ENCODE data around the gene SNRPD2. TPM values are rescaled to one million over a fixed set of nuclear protein-coding genes. Genes with fewer than 3 reads are reported as not detected.

The SNRPD2 gene
- total RNA-seq, 1 donor from 2014 or later: 210 TPM

- no peak for DNase-seq (ENCODE audit: low spot score)
- intact Hi-C loops (cut with DNase I): no loop called here
Measured at GRCh38 chr19:45667620-45668341, 24.0 kb downstream of the SNRPD2 start, which contains the start of gene GIPR. GIPR (plus strand) TSS chr19:45668221; CDS start chr19:45669521, 1,300 bp downstream.

DNA sequence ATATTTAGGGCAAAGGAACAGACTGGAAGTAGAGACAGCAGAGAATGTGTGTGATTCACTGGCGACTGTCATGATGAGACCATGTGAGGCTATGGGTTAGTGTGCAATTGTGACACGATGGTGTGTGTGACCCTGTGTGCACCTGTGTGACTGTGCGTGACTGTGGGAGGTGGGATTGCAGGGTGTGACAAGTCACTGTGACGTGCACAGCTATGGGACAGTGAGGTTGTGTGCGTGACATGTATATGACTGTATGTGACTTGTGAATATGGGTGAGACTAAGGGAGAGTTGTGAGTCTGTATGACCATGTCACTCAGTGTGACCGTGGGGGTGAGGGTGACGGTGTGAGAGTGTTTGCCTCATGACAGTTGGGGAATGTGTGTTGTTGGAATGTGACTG lies 27.2 kb downstream of the SNRPD2 start:
- intact Hi-C loops (cut with DNase I): no loop called here
- no peak for DNase-seq (ENCODE audit: low spot score)

DNA sequence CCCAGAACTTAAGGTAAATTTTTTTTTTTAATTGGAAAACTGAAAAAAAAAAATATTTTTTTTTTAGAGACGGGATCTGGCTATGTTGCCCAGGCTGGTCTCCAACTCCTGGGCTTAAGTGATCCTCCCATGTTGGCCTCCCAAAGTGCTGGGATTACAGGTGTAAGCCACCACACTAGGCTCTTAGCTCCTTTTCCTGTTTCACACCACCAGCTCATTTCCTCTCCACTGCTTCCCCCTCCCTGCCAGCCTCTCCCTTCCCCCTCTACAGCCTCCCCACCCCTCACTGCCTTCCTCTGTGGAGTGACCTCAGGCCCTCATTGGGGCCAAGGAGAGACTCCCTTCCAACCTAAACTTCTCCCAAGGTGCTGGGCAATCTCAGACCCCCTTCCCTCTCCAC lies 28.0 kb downstream of the SNRPD2 start:
- no peak for DNase-seq (ENCODE audit: low spot score)
- intact Hi-C loops (cut with DNase I): no loop called here

DNA sequence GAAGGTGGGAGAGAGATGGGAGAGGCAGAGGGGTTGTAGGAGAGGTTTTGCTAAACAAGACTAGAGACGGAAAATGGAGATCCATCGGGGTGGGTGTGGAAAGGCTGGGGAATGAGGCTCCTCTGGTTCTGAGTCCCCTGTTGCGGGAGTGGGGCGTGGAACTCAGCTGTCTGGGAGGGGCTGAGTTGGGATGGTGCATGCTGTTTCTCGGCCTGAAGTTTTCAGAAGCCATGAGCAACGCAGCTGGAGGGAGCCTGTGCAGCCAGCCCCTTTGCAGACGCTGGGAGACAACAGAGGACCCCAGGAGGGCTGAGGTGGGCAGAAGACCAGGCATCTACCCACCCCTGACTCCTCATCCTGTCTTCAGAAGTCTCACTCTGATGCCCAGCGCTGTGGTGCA lies 31.1 kb downstream of the SNRPD2 start:
- intact Hi-C loops (cut with DNase I): no loop called here
- no peak for DNase-seq (ENCODE audit: low spot score)

GRCh38 chr19:45659096-45659729 lies 32.5 kb downstream of the SNRPD2 start:
- DNase-seq (ENCODE audit: low spot score): no peak
- intact Hi-C loops (cut with DNase I): no loop called here

DNA sequence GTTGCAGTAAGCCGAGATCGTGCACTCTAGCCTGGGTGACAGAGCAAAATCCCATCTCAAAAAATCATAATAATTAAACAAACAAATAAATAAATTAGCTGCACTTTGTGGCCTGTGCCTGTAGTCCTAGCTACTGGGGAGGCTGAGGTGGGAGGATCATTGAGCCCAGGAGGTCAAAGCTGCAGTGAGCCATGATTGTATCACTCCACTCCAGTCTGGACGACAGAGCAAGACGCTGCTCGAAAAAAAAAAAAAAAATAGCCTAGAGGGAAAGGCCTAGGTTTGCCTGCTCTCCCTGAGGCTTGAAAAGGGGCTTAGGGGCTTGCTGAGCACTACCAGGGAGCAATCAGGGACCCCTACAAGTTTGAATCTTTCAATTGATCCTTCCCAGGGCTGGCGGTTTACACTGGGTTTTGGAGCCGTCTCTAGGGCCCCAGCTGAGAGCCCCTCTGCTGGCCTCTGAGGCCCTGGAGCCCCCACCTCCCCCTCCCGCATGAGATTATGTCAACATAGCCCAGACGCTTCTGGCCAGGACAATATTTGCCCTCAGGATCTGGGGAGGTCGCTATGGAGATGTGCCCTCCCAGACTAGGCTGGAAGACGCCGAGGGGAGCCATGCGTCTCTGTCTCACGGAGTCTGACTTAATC lies 34.1 kb downstream of the SNRPD2 start:
- intact Hi-C loops (cut with DNase I): no loop called here

GRCh38 chr19:45655073-45655472 lies 36.7 kb downstream of the SNRPD2 start:
- intact Hi-C loops (cut with DNase I): no loop called here
- DNase-seq (ENCODE audit: low spot score): no peak

More for the DNA sequence above, 34.1 kb downstream of the SNRPD2 start:
- no peak for DNase-seq (ENCODE audit: low spot score)

GRCh38 chr19:45653634-45654033 lies 38.1 kb downstream of the SNRPD2 start:
- no peak for DNase-seq (ENCODE audit: low spot score)
- intact Hi-C loops (cut with DNase I): no loop called here

DNA sequence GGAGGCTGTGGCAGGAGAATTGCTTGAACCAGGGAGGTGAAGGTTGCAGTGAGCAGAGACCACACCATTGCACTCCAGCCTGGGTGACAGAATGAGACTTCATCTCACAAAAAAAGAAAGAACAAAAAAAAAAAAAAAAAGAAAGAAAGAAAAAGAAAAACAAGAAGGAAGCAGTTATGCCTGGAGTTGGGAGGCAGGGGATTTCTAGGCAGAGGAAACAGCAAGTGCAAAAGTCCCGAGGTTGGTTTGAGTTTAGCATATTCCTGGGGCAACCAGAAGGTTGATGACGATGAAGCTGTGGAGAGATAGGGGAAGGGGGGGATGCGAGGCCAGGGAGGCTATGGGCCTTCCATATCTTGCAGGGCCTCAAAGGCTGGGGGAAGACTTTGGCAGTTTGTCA lies 41.0 kb downstream of the SNRPD2 start:
- no peak for DNase-seq (ENCODE audit: low spot score)
- intact Hi-C loops (cut with DNase I): no loop called here

DNA sequence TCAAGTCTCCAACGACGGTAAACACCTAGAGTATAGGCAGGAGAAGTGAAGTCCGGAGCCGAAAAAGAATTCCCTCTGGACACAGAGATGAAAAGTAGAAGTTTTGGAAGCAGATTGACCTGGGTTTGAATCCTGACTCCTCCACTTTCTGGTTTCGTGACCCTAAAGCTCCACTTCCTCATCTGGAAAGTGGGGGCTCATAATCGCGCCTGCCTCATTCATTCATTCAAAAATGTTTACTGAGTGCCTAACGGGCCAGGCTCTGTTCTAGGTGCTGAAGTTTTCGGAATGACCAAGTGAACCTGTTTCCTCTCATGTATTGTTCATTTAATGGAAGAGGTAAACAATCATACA lies 45.4 kb downstream of the SNRPD2 start:
- DNase-seq (ENCODE audit: low spot score): no peak
- intact Hi-C loops (cut with DNase I): loop anchor here (10.0 kb wide), 2 partner anchors 62 to 222 kb away; partner anchors contain the start of genes ERCC1 and OPA3

DNA sequence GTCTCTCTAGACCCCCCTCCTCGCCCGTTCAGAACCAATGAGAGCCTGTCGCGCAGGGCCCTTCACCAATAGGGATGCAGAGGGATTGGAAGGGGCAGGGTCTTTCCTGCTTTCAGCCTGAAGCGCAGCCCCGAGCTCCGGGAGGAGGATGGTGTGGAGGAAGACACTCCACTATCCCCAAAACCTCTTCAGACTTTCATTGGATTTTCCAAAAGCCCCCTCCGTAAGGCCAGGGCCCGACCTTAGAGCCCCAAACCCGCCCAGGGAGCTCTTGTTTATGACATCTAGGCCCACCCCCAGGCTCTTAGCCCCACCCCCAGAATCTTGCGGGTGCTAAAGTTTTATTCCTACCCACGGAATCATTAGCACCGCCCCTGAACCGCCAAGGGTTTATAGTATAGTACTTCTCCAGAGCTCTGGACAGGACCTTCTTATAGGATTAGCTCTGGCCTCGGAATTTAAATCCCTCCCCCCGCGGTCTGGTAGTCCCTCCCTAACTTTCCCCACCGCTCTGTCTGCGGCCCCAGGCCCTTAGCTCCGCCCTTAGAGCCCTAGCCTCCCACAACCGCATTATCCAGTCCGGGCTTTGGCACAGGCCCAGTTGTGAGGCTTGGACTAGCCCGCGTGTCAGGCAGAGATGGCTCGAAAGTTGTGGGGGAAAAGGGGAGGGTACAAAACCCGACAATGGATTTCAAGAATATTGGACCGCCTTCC lies 46.0 kb downstream of the SNRPD2 start:
- intact Hi-C loops (cut with DNase I): loop anchor here (10.0 kb wide), 2 partner anchors 61 to 221 kb away; partner anchors contain the start of genes ERCC1 and OPA3
- DNase-seq (ENCODE audit: low spot score): peak; percentile 78

GRCh38 chr19:45645068-45645630 lies 46.6 kb downstream of the SNRPD2 start:
- intact Hi-C loops (cut with DNase I): loop anchor here (10.0 kb wide), 2 partner anchors 60 to 220 kb away; partner anchors contain the start of genes ERCC1 and OPA3
- DNase-seq (ENCODE audit: low spot score): no peak

- intact Hi-C loops (cut with DNase I): loop anchor here (1.0 to 10.0 kb wide), 5 partner anchors 37 to 219 kb away; partner anchors contain the start of genes ERCC1 and OPA3
- no peak for DNase-seq (ENCODE audit: low spot score)
Measured at GRCh38 chr19:45643927-45644771, 47.6 kb downstream of the SNRPD2 start.

GRCh38 chr19:45643024-45643926 lies 48.5 kb downstream of the SNRPD2 start:
- intact Hi-C loops (cut with DNase I): loop anchor here (1.0 to 10.0 kb wide), 5 partner anchors 36 to 218 kb away; partner anchors contain the start of genes ERCC1 and OPA3
- peak; percentile 94 for DNase-seq (ENCODE audit: low spot score)

GRCh38 chr19:45641274-45642105 lies 50.3 kb downstream of the SNRPD2 start:
- peak; percentile 88 for DNase-seq (ENCODE audit: low spot score)
- intact Hi-C loops (cut with DNase I): loop anchor here (2.0 to 10.0 kb wide), 4 partner anchors 35 to 217 kb away; partner anchors contain the start of genes ERCC1 and OPA3

- intact Hi-C loops (cut with DNase I): loop anchor here (5.0 to 10.0 kb wide), 3 partner anchors 56 to 216 kb away; partner anchors contain the start of genes ERCC1 and OPA3
- DNase-seq (ENCODE audit: low spot score): no peak
Measured at GRCh38 chr19:45640849-45641273, 50.9 kb downstream of the SNRPD2 start.
